ENCODE results near the gene ZNF385B.

GRCh38 chr2:179569831-179570233, 291.6 kb downstream of the ZNF385B start:
- TF ChIP-seq CTCF (IDR thresholded peaks at IDR 0.05; ENCODE audit: insufficient read depth, low read length, poor library complexity, severe bottlenecking), result no peak
- TF ChIP-seq EZH2phosphoT487 (conservative IDR thresholded peaks at IDR 0.05; ENCODE audit: low read length), result no peak
